ENCODE results near the gene KIF21A. TPM values are rescaled to one million over a fixed set of nuclear protein-coding genes. Genes with fewer than 3 reads are reported as not detected.

Gene KIF21A
- total and polyA plus RNA-seq, 2 of the 13 experiments (the other 11 are each of a cell fraction or from before 2014, with no cell fraction given): 20.6 to 39.7 TPM

DNA sequence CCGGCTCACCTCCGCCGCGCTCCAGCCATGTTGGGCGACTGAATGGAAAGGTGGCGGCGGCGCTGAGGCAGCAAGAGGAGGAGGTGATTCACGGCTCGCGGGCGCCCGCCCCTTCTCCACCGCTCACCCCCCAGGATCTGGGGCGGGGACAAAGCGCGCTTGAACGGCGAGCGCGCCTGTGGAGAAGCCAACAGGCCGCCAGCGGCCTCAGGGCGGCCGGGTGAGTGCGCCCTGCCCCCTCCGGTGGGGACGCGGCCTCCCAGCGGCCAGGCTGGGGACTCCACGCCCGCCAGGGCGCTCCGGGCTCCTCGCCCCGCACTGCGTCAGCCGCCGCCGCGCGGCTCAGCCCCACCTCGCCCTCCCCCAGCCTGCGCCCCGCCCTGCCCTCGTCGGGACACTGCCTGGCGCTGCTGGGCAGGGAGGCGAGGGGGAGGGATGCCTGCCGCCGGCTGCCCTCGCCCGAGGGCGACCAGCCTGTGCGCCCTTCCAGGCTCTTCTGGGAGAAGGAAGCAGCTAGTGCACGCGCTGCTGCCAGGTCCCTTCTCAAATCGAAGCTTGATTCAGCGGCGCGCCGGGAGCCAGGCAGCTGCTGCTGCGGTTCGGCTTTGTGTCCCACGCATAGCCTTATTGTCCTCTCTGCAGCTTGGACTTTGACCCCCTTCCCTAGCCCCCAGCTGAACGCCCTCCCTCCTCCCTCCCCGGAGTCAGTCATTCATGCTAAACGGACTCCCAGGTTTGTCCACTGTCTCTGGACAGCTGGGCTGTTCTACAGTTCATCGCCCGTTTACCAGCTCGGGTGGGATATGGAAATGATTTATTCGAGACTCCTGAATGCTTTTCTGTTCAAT lies at the start of gene KIF21A (continued):
- TF ChIP-seq SUZ12 (IDR thresholded peaks at IDR 0.05; ENCODE audit: low read depth, low read length) (no peak), ZNF224 (CRISPR knock-in tag; IDR thresholded peaks at IDR 0.05) (no peak), HNRNPLL (IDR thresholded peaks at IDR 0.05; ENCODE audit: low read depth, low read length, poor library complexity, severe bottlenecking) (no peak), ZNF12 (CRISPR knock-in tag; IDR thresholded peaks at IDR 0.05) (peak; percentile 46; the same call in 1 of the 2 replicates), ZBTB7A (CRISPR knock-in tag; IDR thresholded peaks at IDR 0.05) (0 out of 2 replicates have a peak, but pooled peaks have one; percentile 33), ZNF331 (CRISPR knock-in tag; IDR thresholded peaks at IDR 0.05) (peak; percentile 35)
- TF ChIP-seq, protein P1, sequence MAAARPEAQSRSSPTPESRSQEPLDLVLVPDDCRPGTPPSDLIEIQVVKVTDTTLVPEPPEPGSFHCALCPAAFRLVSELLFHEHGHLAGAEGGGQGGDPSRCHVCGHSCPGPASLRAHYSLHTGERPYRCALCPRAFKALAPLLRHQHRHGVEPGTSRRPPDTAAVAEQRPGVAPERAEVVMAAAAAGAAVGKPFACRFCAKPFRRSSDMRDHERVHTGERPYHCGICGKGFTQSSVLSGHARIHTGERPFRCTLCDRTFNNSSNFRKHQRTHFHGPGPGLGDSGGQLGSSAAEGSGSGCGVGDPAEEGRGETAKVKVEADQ (CRISPR knock-in tag; IDR thresholded peaks at IDR 0.05; ENCODE audit: borderline replicate concordance): no peak
- TF ChIP-seq, protein P2, sequence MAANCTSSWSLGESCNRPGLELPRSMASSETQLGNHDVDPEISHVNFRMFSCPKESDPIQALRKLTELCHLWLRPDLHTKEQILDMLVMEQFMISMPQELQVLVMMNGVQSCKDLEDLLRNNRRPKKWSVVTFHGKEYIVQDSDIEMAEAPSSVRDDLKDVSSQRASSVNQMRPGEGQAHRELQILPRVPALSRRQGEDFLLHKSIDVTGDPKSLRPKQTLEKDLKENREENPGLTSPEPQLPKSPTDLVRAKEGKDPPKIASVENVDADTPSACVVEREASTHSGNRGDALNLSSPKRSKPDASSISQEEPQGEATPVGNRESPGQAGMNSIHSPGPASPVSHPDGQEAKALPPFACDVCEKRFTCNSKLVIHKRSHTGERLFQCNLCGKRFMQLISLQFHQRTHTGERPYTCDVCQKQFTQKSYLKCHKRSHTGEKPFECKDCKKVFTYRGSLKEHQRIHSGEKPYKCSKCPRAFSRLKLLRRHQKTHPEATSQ (CRISPR knock-in tag; IDR thresholded peaks at IDR 0.05; ENCODE audit: borderline replicate concordance): 0 out of 2 replicates have a peak, but pooled peaks have one; percentile 26
- TF ChIP-seq, protein P3, sequence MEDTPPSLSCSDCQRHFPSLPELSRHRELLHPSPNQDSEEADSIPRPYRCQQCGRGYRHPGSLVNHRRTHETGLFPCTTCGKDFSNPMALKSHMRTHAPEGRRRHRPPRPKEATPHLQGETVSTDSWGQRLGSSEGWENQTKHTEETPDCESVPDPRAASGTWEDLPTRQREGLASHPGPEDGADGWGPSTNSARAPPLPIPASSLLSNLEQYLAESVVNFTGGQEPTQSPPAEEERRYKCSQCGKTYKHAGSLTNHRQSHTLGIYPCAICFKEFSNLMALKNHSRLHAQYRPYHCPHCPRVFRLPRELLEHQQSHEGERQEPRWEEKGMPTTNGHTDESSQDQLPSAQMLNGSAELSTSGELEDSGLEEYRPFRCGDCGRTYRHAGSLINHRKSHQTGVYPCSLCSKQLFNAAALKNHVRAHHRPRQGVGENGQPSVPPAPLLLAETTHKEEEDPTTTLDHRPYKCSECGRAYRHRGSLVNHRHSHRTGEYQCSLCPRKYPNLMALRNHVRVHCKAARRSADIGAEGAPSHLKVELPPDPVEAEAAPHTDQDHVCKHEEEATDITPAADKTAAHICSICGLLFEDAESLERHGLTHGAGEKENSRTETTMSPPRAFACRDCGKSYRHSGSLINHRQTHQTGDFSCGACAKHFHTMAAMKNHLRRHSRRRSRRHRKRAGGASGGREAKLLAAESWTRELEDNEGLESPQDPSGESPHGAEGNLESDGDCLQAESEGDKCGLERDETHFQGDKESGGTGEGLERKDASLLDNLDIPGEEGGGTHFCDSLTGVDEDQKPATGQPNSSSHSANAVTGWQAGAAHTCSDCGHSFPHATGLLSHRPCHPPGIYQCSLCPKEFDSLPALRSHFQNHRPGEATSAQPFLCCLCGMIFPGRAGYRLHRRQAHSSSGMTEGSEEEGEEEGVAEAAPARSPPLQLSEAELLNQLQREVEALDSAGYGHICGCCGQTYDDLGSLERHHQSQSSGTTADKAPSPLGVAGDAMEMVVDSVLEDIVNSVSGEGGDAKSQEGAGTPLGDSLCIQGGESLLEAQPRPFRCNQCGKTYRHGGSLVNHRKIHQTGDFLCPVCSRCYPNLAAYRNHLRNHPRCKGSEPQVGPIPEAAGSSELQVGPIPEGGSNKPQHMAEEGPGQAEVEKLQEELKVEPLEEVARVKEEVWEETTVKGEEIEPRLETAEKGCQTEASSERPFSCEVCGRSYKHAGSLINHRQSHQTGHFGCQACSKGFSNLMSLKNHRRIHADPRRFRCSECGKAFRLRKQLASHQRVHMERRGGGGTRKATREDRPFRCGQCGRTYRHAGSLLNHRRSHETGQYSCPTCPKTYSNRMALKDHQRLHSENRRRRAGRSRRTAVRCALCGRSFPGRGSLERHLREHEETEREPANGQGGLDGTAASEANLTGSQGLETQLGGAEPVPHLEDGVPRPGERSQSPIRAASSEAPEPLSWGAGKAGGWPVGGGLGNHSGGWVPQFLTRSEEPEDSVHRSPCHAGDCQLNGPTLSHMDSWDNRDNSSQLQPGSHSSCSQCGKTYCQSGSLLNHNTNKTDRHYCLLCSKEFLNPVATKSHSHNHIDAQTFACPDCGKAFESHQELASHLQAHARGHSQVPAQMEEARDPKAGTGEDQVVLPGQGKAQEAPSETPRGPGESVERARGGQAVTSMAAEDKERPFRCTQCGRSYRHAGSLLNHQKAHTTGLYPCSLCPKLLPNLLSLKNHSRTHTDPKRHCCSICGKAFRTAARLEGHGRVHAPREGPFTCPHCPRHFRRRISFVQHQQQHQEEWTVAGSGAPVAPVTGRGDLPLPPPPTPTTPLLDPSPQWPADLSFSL (CRISPR knock-in tag; IDR thresholded peaks at IDR 0.05): no peak
- TF ChIP-seq, protein P4, sequence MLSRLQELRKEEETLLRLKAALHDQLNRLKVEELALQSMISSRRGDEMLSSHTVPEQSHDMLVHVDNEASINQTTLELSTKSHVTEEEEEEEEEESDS (CRISPR knock-in tag; IDR thresholded peaks at IDR 0.05; ENCODE audit: borderline replicate concordance): peak; percentile 72; the same call in 1 of the 2 replicates
- TF ChIP-seq, protein P5, sequence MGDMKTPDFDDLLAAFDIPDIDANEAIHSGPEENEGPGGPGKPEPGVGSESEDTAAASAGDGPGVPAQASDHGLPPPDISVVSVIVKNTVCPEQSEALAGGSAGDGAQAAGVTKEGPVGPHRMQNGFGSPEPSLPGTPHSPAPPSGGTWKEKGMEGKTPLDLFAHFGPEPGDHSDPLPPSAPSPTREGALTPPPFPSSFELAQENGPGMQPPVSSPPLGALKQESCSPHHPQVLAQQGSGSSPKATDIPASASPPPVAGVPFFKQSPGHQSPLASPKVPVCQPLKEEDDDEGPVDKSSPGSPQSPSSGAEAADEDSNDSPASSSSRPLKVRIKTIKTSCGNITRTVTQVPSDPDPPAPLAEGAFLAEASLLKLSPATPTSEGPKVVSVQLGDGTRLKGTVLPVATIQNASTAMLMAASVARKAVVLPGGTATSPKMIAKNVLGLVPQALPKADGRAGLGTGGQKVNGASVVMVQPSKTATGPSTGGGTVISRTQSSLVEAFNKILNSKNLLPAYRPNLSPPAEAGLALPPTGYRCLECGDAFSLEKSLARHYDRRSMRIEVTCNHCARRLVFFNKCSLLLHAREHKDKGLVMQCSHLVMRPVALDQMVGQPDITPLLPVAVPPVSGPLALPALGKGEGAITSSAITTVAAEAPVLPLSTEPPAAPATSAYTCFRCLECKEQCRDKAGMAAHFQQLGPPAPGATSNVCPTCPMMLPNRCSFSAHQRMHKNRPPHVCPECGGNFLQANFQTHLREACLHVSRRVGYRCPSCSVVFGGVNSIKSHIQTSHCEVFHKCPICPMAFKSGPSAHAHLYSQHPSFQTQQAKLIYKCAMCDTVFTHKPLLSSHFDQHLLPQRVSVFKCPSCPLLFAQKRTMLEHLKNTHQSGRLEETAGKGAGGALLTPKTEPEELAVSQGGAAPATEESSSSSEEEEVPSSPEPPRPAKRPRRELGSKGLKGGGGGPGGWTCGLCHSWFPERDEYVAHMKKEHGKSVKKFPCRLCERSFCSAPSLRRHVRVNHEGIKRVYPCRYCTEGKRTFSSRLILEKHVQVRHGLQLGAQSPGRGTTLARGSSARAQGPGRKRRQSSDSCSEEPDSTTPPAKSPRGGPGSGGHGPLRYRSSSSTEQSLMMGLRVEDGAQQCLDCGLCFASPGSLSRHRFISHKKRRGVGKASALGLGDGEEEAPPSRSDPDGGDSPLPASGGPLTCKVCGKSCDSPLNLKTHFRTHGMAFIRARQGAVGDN (CRISPR knock-in tag; IDR thresholded peaks at IDR 0.05): peak; percentile 81
- TF ChIP-seq, protein P6, sequence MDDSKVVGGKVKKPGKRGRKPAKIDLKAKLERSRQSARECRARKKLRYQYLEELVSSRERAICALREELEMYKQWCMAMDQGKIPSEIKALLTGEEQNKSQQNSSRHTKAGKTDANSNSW (CRISPR knock-in tag; IDR thresholded peaks at IDR 0.05; ENCODE audit: borderline replicate concordance): peak; percentile 41; the same call in 1 of the 2 replicates
